WI38 (cell line): ENCODE measurements around the gene MAN2A1.

ENCODE experiments used
- H3K4me3 ChIP-seq: 2 replicates; pipeline ENCODE4 v1.5.1; 2011; ENCODE audit warnings: low read depth, mild to moderate bottlenecking, control low read depth, low read length
- CTCF ChIP-seq: IDR thresholded peaks from 2 replicates; pipeline ENCODE4 v1.5.1; 2012; ENCODE audit warnings: low read depth, mild to moderate bottlenecking, control low read depth, low read length

The MAN2A1 gene

GRCh38 chr5:109705596-109705995 lies 15.9 kb downstream of the MAN2A1 start:
- no peak overlapping the region for H3K4me3 ChIP-seq
- no peak for TF ChIP-seq CTCF

- no peak for TF ChIP-seq CTCF
Measured at GRCh38 chr5:109706095-109706494, 16.4 kb downstream of the MAN2A1 start.

GRCh38 chr5:109707531-109707930 lies 17.8 kb downstream of the MAN2A1 start:
- TF ChIP-seq CTCF: no peak

More at GRCh38 chr5:109706095-109706494, 16.4 kb downstream of the MAN2A1 start:
- no peak overlapping the region for H3K4me3 ChIP-seq

GRCh38 chr5:109708813-109709212 lies 19.1 kb downstream of the MAN2A1 start:
- no peak overlapping the region for H3K4me3 ChIP-seq
- no peak for TF ChIP-seq CTCF

More at GRCh38 chr5:109707531-109707930, 17.8 kb downstream of the MAN2A1 start:
- H3K4me3 ChIP-seq: no peak overlapping the region

GRCh38 chr5:109709225-109709624 lies 19.5 kb downstream of the MAN2A1 start:
- H3K4me3 ChIP-seq: no peak overlapping the region
- TF ChIP-seq CTCF: no peak

- no peak for TF ChIP-seq CTCF
Measured at GRCh38 chr5:109711673-109712072, 21.9 kb downstream of the MAN2A1 start.

GRCh38 chr5:109713453-109713852 lies 23.7 kb downstream of the MAN2A1 start:
- no peak for TF ChIP-seq CTCF
- H3K4me3 ChIP-seq: no peak overlapping the region

More at GRCh38 chr5:109711673-109712072, 21.9 kb downstream of the MAN2A1 start:
- H3K4me3 ChIP-seq: no peak overlapping the region
